Smooth muscle cell (in vitro differentiated cells): ENCODE data around the gene CAMTA1. TPM values are rescaled to one million over a fixed set of nuclear protein-coding genes. Genes with fewer than 3 reads are reported as not detected.

Source experiments
- DNase-seq: peaks from one replicate; lab custom pipeline; 2025; ENCODE audit not compliant: unreplicated experiment; lab: John Stamatoyannopoulos, UW
- H2AFZ ChIP-seq: fragments of 200-600 bp; sonication (generic); 2 replicates; pipeline ENCODE4 v1.6.0; 2016; ENCODE audit warnings: antibody characterized with exemption, low read depth, mild to moderate bottlenecking
- H3F3A ChIP-seq: fragments of 200-600 bp; sonication (generic); 2 replicates; pipeline ENCODE4 v1.6.0; 2017; ENCODE audit warnings: antibody characterized with exemption, low read depth
- H3K27ac ChIP-seq: fragments of 200-600 bp; sonication (generic); 2 replicates; pipeline ENCODE4 v1.5.1; 2016; ENCODE audit warnings: low read depth, mild to moderate bottlenecking
- H3K27me3 ChIP-seq: fragments of 200-600 bp; sonication (generic); 2 replicates; pipeline ENCODE4 v1.6.1; 2016; ENCODE audit warnings: low read depth, mild to moderate bottlenecking
- H3K36me3 ChIP-seq: fragments of 200-600 bp; sonication (generic); 2 replicates; pipeline ENCODE4 v1.5.1; 2016; ENCODE audit warnings: low read depth
- H3K4me1 ChIP-seq: fragments of 200-600 bp; sonication (generic); 2 replicates; pipeline ENCODE4 v1.5.1; 2016; ENCODE audit warnings: low read depth
- H3K4me2 ChIP-seq: fragments of 200-600 bp; sonication (generic); 2 replicates; pipeline ENCODE4 v1.6.0; 2016; ENCODE audit warnings: mild to moderate bottlenecking
- H3K4me3 ChIP-seq: fragments of 200-600 bp; sonication (generic); 2 replicates; pipeline ENCODE4 v1.5.1; 2016; ENCODE audit warnings: mild to moderate bottlenecking
- H3K79me2 ChIP-seq: fragments of 200-600 bp; sonication (generic); 2 replicates; pipeline ENCODE4 v1.6.0; 2016; ENCODE audit warnings: low read depth, mild to moderate bottlenecking
- H3K9ac ChIP-seq: fragments of 200-600 bp; sonication (generic); 2 replicates; pipeline ENCODE4 v1.6.0; 2016; ENCODE audit warnings: low read depth
- H3K9me3 ChIP-seq: fragments of 200-600 bp; sonication (generic); replicated peaks from 2 replicates; pipeline ENCODE4 v1.5.1; 2016; ENCODE audit warnings: low read depth
- H4K20me1 ChIP-seq: fragments of 200-600 bp; sonication (generic); 2 replicates; pipeline ENCODE4 v1.6.0; 2016; ENCODE audit warnings: low read depth
- WGBS: methylation state at CpG from one replicate; pipeline ENCODE4 v1.1.7; 2016; ENCODE audit warnings: low lambda C conversion rate; 5-methylcytosine and 5-hydroxymethylcytosine counted together
- polyA plus RNA-seq: library from polyadenylated mRNA; unstranded; fragments of >200 nt; fragmentation: Nextera tagmentation; extraction: Ambion mirVana; gene quantifications from 2 replicates; pipeline ENCODE4 v1.2.1, GENCODE V29; 2016
- total RNA-seq: library from RNA; depleted of rRNA; stranded (reverse); fragments of >200 nt; gene quantifications from 2 replicates; pipeline ENCODE4 v1.2.3, GENCODE V29; 2014
- TF ChIP-seq, protein P1 (sequence below): fragments of 200-600 bp; sonication (generic); IDR thresholded peaks from 2 replicates; pipeline ENCODE4 v1.5.1; 2017; ENCODE audit warnings: borderline replicate concordance, mild to moderate bottlenecking, antibody characterized with exemption; ENCODE audit not compliant: insufficient read depth, poor library complexity, severe bottlenecking

CAMTA1 gene
- total and polyA plus RNA-seq, 2 experiments from 2014 or later = 139 to 145 TPM

DNA sequence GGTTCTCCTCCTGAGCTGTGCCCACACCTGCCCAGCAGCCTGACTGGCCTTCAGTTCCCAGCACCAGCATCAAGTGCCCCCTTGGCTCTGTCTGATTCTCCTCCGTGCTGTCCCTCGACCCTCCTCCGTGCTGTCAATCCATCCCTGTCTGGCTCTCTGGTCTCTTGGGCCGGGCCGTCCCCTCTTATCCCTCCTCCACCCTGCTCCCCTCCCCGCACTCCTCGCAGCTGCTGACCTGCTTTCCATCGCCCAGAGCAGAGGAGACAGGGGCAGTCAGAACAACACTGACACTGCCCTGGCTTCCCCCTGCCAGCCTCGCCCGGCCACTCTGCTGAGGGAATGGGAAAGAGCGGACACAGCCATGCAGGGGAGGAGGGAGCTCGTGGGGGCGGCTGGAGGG is 267.4 kb downstream of the CAMTA1 start:
- Histone ChIP-seq H3K9me3 (no peaks in the 10 kb centered on the region), H3K27ac (no peak overlapping the region), H3K4me1 (no peaks in the 10 kb centered on the region), H3F3A (no peaks in the 10 kb centered on the region), H3K79me2 (no peaks in the 10 kb centered on the region), H3K4me2 (no peak overlapping the region), H3K27me3 (no peaks in the 10 kb centered on the region), H3K4me3 (no peak overlapping the region), H3K36me3 (no peaks in the 10 kb centered on the region), H2AFZ (no peak overlapping the region), H4K20me1 (no peaks in the 10 kb centered on the region), H3K9ac (no peak overlapping the region)
- TF ChIP-seq, protein P1, sequence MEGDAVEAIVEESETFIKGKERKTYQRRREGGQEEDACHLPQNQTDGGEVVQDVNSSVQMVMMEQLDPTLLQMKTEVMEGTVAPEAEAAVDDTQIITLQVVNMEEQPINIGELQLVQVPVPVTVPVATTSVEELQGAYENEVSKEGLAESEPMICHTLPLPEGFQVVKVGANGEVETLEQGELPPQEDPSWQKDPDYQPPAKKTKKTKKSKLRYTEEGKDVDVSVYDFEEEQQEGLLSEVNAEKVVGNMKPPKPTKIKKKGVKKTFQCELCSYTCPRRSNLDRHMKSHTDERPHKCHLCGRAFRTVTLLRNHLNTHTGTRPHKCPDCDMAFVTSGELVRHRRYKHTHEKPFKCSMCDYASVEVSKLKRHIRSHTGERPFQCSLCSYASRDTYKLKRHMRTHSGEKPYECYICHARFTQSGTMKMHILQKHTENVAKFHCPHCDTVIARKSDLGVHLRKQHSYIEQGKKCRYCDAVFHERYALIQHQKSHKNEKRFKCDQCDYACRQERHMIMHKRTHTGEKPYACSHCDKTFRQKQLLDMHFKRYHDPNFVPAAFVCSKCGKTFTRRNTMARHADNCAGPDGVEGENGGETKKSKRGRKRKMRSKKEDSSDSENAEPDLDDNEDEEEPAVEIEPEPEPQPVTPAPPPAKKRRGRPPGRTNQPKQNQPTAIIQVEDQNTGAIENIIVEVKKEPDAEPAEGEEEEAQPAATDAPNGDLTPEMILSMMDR = no peak
- 92% methylated on average over 13 of the region's 13 CpGs for WGBS
- DNase-seq = no peak

DNA sequence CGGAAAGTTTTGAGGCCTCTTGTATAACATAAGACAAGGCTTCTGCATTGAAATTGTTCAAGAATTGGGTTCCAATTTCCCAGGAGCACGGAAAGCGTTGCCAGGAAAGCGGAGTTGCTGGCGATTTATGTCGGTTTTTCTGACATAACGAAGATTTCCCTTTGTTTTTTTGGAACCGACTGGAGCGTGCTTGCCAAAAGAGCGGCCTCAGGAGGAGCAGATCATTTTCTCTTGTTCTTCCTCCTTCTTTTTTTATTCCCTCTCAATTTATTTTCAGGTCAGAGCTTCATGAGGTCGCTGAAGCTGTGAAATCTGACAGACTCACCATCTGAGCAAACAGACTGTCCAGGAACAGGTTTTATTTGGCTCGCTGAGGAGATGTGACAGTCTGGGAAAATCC is 275.5 kb downstream of the CAMTA1 start:
- Histone ChIP-seq H3K79me2 (no peaks in the 10 kb centered on the region), H3K4me2 (no peak overlapping the region), H3K4me3 (no peak overlapping the region), H3K27ac (no peak overlapping the region), H4K20me1 (no peaks in the 10 kb centered on the region), H3K27me3 (peaks cover 12% of the 10 kb centered on the region), H3F3A (no peaks in the 10 kb centered on the region), H3K36me3 (no peaks in the 10 kb centered on the region), H2AFZ (no peak overlapping the region), H3K4me1 (no peaks in the 10 kb centered on the region), H3K9ac (no peak overlapping the region), H3K9me3 (no peaks in the 10 kb centered on the region)
- 95% methylated on average over 12 of the region's 12 CpGs for WGBS
- TF ChIP-seq, protein P1 = no peak
- no peak for DNase-seq

DNA sequence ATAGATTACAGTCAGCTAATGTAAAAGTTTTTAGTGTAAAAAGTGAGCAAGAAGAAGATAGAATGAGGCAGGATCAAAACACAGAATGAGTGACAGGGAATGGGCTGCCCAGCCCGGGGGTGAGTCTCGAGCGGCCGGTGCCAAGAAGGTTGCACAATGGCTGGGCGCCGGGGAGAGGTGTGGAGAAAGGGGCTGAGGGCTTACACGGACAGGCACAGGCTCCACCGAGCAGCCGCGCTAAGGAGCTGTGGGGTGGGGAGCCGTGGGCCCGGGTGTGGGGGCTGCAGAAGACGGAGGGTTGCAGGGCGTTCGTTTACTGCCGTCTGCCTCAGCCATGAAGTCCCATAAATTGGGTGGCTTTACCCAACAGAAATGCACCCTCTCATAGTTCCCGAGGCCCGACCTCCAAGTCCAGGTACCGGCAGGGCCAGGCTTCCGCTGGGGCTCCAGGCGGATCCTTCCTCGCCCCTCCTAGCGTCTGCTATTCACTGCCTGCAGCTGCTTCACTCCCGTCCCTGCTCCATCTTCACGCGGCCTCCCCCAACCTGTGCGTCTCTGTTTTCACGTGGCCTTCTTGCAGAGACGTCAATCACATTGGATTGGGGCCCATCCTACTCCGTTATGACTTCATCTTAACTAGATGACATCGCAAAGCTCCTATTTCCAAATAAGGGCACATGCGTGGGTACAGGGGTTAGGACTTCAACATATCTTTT is 277.2 kb downstream of the CAMTA1 start:
- WGBS = 92% methylated on average over 32 of the region's 32 CpGs

More for the DNA sequence above, 277.2 kb downstream of the CAMTA1 start:
- Histone ChIP-seq H3K27ac (no peak overlapping the region), H3K9ac (no peak overlapping the region), H3K4me2 (no peak overlapping the region), H2AFZ (no peak overlapping the region), H3K79me2 (no peaks in the 10 kb centered on the region), H3F3A (no peaks in the 10 kb centered on the region), H3K4me3 (no peak overlapping the region), H3K27me3 (peaks cover 12% of the 10 kb centered on the region), H3K9me3 (no peaks in the 10 kb centered on the region), H4K20me1 (no peaks in the 10 kb centered on the region), H3K36me3 (no peaks in the 10 kb centered on the region), H3K4me1 (no peaks in the 10 kb centered on the region)
- no peak for DNase-seq
- TF ChIP-seq, protein P1 = no peak
